Neuronal stem cell (in vitro differentiated cells): ENCODE results near the gene PKP3.

Source experiments
- DNase-seq: peaks from one replicate; pipeline ENCODE4 v3.0.0-alpha.2; 2013; ENCODE audit warnings: low spot score
- H2AFZ ChIP-seq: one replicate; pipeline ENCODE4 v1.6.1; 2013; ENCODE audit warnings: mild to moderate bottlenecking, low read length, inconsistent platforms
- H2AK5ac ChIP-seq: 2 replicates; pipeline ENCODE4 v1.6.1; 2013; ENCODE audit warnings: low read depth, mild to moderate bottlenecking, inconsistent platforms, low read length, moderate library complexity, mixed read lengths
- H2BK120ac ChIP-seq: 2 replicates; pipeline ENCODE4 v1.6.1; 2013; ENCODE audit warnings: low read depth, mild to moderate bottlenecking, inconsistent platforms, low read length, moderate library complexity, mixed read lengths
- H2BK12ac ChIP-seq: one replicate; pipeline ENCODE4 v1.6.1; 2013; ENCODE audit warnings: low read length, inconsistent platforms
- H2BK15ac ChIP-seq: 2 replicates; pipeline ENCODE4 v1.6.1; 2013; ENCODE audit warnings: mild to moderate bottlenecking, low read length, inconsistent platforms, mixed read lengths
- H2BK5ac ChIP-seq: one replicate; pipeline ENCODE4 v1.6.1; 2013; ENCODE audit warnings: inconsistent platforms, mild to moderate bottlenecking, low read length, moderate library complexity
- H3K14ac ChIP-seq: one replicate; pipeline ENCODE4 v1.6.1; 2013; ENCODE audit warnings: low read length, inconsistent platforms
- H3K18ac ChIP-seq: 2 replicates; pipeline ENCODE4 v1.6.1; 2013; ENCODE audit warnings: low read length, inconsistent platforms
- H3K23ac ChIP-seq: 2 replicates; pipeline ENCODE4 v1.6.1; 2013; ENCODE audit warnings: low read depth, mild to moderate bottlenecking, mixed read lengths, low read length, inconsistent platforms; ENCODE audit not compliant: poor library complexity
- H3K27ac ChIP-seq: replicated peaks from 3 replicates; pipeline ENCODE4 v1.5.1; 2013; ENCODE audit warnings: low read length, inconsistent platforms
- H3K27me3 ChIP-seq, 3 experiments: 2 replicates each; pipeline ENCODE4 v1.6.1; 2013; ENCODE audit warnings: low read length in 3 of 3, mild to moderate bottlenecking in 2 of 3, inconsistent platforms in 1 of 3, low read depth in 1 of 3, mixed read lengths in 1 of 3, moderate library complexity in 1 of 3; ENCODE audit not compliant: control insufficient read depth in 3 of 3, insufficient read depth in 3 of 3
- H3K36me3 ChIP-seq, 2 donors: replicated peaks in 1 of 2; 2 replicates each; pipeline ENCODE4 v1.6.1; 2013; ENCODE audit warnings: low read length in 2 of 2; ENCODE audit not compliant: control insufficient read depth in 2 of 2, insufficient read depth in 2 of 2
- H3K4ac ChIP-seq: 2 replicates; pipeline ENCODE4 v1.6.1; 2013; ENCODE audit warnings: inconsistent platforms, mild to moderate bottlenecking, low read length, moderate library complexity
- H3K4me1 ChIP-seq, 2 donors: 1 replicate in 1 of 2; 2 replicates in 1 of 2; pipeline ENCODE4 v1.6.1; 2013; ENCODE audit warnings: low read length in 2 of 2, low read depth in 1 of 2; ENCODE audit not compliant: control insufficient read depth in 2 of 2, insufficient read depth in 1 of 2
- H3K4me2 ChIP-seq: one replicate; pipeline ENCODE4 v1.6.1; 2013; ENCODE audit warnings: mild to moderate bottlenecking, low read length, inconsistent platforms; ENCODE audit not compliant: insufficient read depth, poor library complexity, severe bottlenecking
- H3K4me3 ChIP-seq, 2 donors: 2 replicates each; pipeline ENCODE4 v1.5.1; 2013; ENCODE audit warnings: low read length in 2 of 2, mild to moderate bottlenecking in 2 of 2, inconsistent platforms in 1 of 2, moderate library complexity in 1 of 2
- H3K79me1 ChIP-seq: one replicate; pipeline ENCODE4 v1.6.1; 2013; ENCODE audit warnings: low read depth, mild to moderate bottlenecking, inconsistent platforms, low read length, moderate library complexity
- H3K9ac ChIP-seq: one replicate; pipeline ENCODE4 v1.6.1; 2013; ENCODE audit warnings: mild to moderate bottlenecking, low read depth, low read length, inconsistent platforms; ENCODE audit not compliant: poor library complexity
- H3K9me3 ChIP-seq, 2 donors: replicated peaks in 1 of 2; 2 replicates each; pipeline versions ENCODE3 to v1.6.1; 2013; ENCODE audit warnings: low read length in 2 of 2, mild to moderate bottlenecking in 2 of 2, inconsistent platforms in 1 of 2, low read depth in 1 of 2, mixed read lengths in 1 of 2, moderate library complexity in 1 of 2; ENCODE audit not compliant: control insufficient read depth in 2 of 2, insufficient read depth in 1 of 2
- H4K8ac ChIP-seq: one replicate; pipeline ENCODE4 v1.6.1; 2013; ENCODE audit warnings: low read depth, mild to moderate bottlenecking, inconsistent platforms, low read length, moderate library complexity
- H4K91ac ChIP-seq: one replicate; pipeline ENCODE4 v1.6.1; 2013; ENCODE audit warnings: low read length, low read depth, mild to moderate bottlenecking, inconsistent platforms; ENCODE audit not compliant: poor library complexity
- WGBS, 2 donors: extraction: QIAGEN DNeasy Blood & Tissue Kit; methylation state at CpG; one replicate each; pipeline ENCODE4 v1.1.7; 2013; ENCODE audit warnings: missing lambda C conversion rate in 2 of 2, mixed read lengths in 1 of 2; ENCODE audit not compliant: insufficient read length in 2 of 2, insufficient replicate concordance in 1 of 2; ENCODE audit errors: extremely low coverage in 2 of 2; 5-methylcytosine and 5-hydroxymethylcytosine counted together

PKP3 gene

GRCh38 chr11:403761-404431 lies 9.9 kb downstream of the PKP3 start:
- Histone ChIP-seq H3K4me1 (peaks cover 0 to 3% of the 10 kb centered on the region in 2 donors), H2AFZ (no peak overlapping the region), H2BK15ac (peak overlapping the region; percentile 67), H3K4ac (no peak overlapping the region), H4K8ac (peak overlapping the region; percentile 17), H4K91ac (no peak overlapping the region), H3K23ac (peak overlapping the region; percentile 55), H3K4me2 (no peak overlapping the region), H3K27me3 (peaks cover 0 to 17% (median 7%) of the 10 kb centered on the region in 3 experiments), H3K14ac (peak overlapping the region; percentile 90), H3K36me3 (no peaks in the 10 kb centered on the region), H3K79me1 (peaks cover 2% of the 10 kb centered on the region), H3K9ac (no peak overlapping the region), H2BK12ac (peak overlapping the region; percentile 41), H3K4me3 (peak overlapping the region in 1 of 2 donors; percentile 20), H3K9me3 (peaks cover 0 to 6% of the 10 kb centered on the region in 2 donors), H2BK5ac (no peak overlapping the region), H2AK5ac (peak overlapping the region; percentile 84), H3K18ac (peak overlapping the region; percentile 17), H2BK120ac (peak overlapping the region; percentile 61), H3K27ac (no peak overlapping the region)
- WGBS, 2 donors: no CpG with 5 or more reads among the region's 27 CpGs
- no peak for DNase-seq

- Histone ChIP-seq H2AK5ac (peak overlapping the region; percentile 84), H3K4me1 (peaks cover 0 to 3% of the 10 kb centered on the region in 2 donors), H3K4ac (no peak overlapping the region), H3K79me1 (peaks cover 2% of the 10 kb centered on the region), H3K36me3 (no peaks in the 10 kb centered on the region), H3K23ac (peak overlapping the region; percentile 73), H2BK5ac (no peak overlapping the region), H3K9ac (no peak overlapping the region), H3K27ac (no peak overlapping the region), H3K27me3 (peaks cover 0 to 21% (median 7%) of the 10 kb centered on the region in 3 experiments), H2AFZ (no peak overlapping the region), H2BK15ac (no peak overlapping the region), H4K91ac (no peak overlapping the region), H4K8ac (no peak overlapping the region), H3K4me3 (peak overlapping the region in 1 of 2 donors; percentile 20), H2BK120ac (no peak overlapping the region), H3K14ac (peak overlapping the region; percentile 90), H2BK12ac (no peak overlapping the region), H3K18ac (no peak overlapping the region), H3K4me2 (no peak overlapping the region), H3K9me3 (peaks cover 0 to 4% of the 10 kb centered on the region in 2 donors)
- no peak for DNase-seq
- no CpG with 5 or more reads among the region's 14 CpGs for WGBS, 2 donors
Measured at GRCh38 chr11:404551-405264, 10.7 kb downstream of the PKP3 start.

- Histone ChIP-seq H3K9ac (peak overlapping the region; percentile 70), H3K27me3 (peaks cover 0 to 21% (median 4%) of the 10 kb centered on the region in 3 experiments), H3K18ac (no peak overlapping the region), H2BK5ac (peak overlapping the region; percentile 48), H3K4me2 (no peak overlapping the region), H2BK15ac (no peak overlapping the region), H3K36me3 (no peaks in the 10 kb centered on the region), H4K91ac (no peak overlapping the region), H4K8ac (no peak overlapping the region), H2BK120ac (no peak overlapping the region), H3K14ac (no peak overlapping the region), H3K79me1 (peaks cover 2% of the 10 kb centered on the region), H2AK5ac (peak overlapping the region; percentile 92), H2BK12ac (no peak overlapping the region), H3K23ac (peak overlapping the region; percentile 73), H3K4me1 (peaks cover 0 to 3% of the 10 kb centered on the region in 2 donors), H3K9me3 (peaks cover 0 to 2% of the 10 kb centered on the region in 2 donors), H3K4me3 (no peak overlapping the region), H3K27ac (no peak overlapping the region), H3K4ac (no peak overlapping the region), H2AFZ (no peak overlapping the region)
- WGBS, 2 donors: 100% methylated on average over 1 of the region's 17 CpGs; no CpG with 5 or more reads in 1 of the 2 donors
- DNase-seq: no peak
Measured at GRCh38 chr11:405323-405953, 11.4 kb downstream of the PKP3 start.
